T-helper 2 cell treated with Interferon-gamma antibody and Interleukin-4, amounts not matched to agents 100 ng/mL and 5 ng/mL, for 36 hours (primary cell): ENCODE results near the gene DNAH11. TPM values are rescaled to one million over a fixed set of nuclear protein-coding genes. Genes with fewer than 3 reads are reported as not detected.

Source experiments
- intact Hi-C: fragments of 100-400 bp; cut with micrococcal nuclease; formaldehyde crosslinking; loops from one replicate; pipeline ENCODE4 v1.15.1; 2023
- total RNA-seq: library from RNA; stranded (reverse); gene quantifications from 2 replicates; pipeline ENCODE4 v1.2.3, GENCODE V29; 2022

Gene DNAH11
- total RNA-seq, 1 donor from 2014 or later = 1.2 TPM

- intact Hi-C loops = no loop called here
Measured at GRCh38 chr7:21550076-21550475, 7.2 kb downstream of the DNAH11 start.

GRCh38 chr7:21550821-21551531, 8.1 kb downstream of the DNAH11 start:
- intact Hi-C loops = no loop called here

GRCh38 chr7:21562385-21562784, 19.5 kb downstream of the DNAH11 start:
- intact Hi-C loops = no loop called here

- intact Hi-C loops = no loop called here
Measured at GRCh38 chr7:21565614-21566013, 22.8 kb downstream of the DNAH11 start.

DNA sequence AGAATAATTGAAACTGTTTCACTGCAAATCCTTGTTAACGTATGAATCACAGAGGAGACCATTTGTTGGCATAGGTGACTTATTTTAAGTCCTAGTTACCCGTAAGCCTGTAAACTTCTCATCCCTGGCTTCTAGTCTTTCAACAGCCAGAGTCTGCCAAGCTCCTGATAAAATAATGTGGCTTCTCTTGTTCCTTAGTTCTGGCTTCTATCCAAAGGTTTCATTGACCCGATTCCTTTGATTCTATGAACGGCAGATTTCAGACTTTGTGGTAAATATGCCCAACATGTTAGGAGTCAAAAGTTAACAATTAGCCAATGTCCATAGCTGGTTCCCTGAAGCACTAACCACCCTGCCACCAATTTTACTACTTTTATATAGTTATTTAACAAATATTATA, 23.3 kb downstream of the DNAH11 start:
- intact Hi-C loops = no loop called here

- intact Hi-C loops = loop anchor here (2.0 kb wide), 1 partner anchor 312 kb away; no protein-coding TSS in a partner anchor
Measured at GRCh38 chr7:21568762-21569161, 25.9 kb downstream of the DNAH11 start.

- intact Hi-C loops = no loop called here
Measured at GRCh38 chr7:21572331-21573313, 29.8 kb downstream of the DNAH11 start.

GRCh38 chr7:21579341-21580072, 36.7 kb downstream of the DNAH11 start:
- intact Hi-C loops = no loop called here

GRCh38 chr7:21580073-21580521, 37.3 kb downstream of the DNAH11 start:
- intact Hi-C loops = no loop called here

- intact Hi-C loops = no loop called here
Measured at GRCh38 chr7:21585070-21585724, 42.4 kb downstream of the DNAH11 start.

DNA sequence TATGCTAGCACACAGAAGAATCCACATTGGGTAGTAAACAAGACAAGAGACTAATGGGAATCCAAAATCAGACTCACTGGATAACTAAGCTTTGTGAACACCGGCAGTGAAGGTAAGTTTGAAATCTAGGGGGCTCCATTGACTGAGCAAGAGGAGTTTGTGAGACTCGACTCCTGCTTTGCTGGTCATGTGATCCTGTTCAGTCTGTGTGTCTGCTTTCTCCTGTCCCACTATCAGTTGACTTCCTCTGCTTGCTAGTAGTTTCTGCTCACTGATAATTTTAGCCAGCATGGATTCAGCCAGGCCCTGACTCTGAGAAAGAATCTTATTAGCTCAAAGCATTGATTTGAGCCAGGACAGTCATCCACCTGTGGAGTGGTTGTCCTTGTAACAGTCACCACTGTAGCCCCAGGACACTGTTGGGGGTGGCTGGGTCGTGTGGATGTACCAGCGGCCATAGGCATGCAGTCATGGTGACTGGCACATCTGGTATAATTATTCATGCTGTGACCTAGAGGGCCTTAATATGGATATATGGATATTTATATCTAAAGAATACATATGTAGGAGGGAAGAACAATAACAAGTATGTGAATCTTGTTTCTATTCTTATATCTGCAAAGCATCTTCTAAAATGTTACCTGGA, 44.4 kb downstream of the DNAH11 start:
- intact Hi-C loops = no loop called here

DNA sequence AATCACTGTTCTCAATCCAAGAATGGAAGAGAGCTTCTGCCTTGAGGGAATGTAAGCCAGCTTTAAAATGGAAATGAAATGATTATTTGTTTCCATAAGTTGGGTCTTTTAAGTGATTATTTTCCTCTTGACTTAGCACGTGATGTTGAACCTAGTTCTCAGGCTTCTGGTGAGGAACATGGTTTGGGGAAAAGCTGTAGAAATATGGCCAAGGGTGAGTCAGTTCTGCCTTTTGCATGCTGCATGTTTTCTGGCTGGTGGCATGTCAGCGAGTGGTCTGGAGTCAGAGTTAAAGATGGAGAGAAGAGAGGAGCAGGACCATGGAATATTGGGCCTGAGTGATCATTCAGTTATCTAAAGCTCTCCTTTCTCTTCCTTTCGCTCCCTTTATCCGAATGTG, 54.0 kb downstream of the DNAH11 start:
- intact Hi-C loops = no loop called here

DNA sequence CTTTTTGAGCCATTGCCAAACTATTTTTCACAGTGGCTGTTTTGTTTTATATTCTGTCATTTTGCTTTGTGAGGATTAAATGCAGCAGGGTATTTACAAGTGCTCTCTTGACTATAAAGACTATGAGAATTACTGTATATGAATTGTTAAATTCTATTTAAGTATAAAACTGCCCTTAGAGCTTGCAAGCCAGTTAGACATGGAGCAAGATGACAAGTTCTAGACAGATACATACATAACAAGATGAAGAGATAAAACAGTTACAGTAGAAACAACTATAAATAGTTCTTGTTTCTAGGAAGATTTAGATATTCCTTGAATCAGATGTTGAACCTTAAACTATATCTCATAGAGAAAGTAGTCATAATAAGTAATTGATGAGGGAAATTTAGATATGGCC, 60.6 kb downstream of the DNAH11 start:
- intact Hi-C loops = no loop called here

- intact Hi-C loops = no loop called here
Measured at GRCh38 chr7:21603972-21604749, 61.3 kb downstream of the DNAH11 start.

GRCh38 chr7:21605008-21605585, 62.3 kb downstream of the DNAH11 start:
- intact Hi-C loops = no loop called here

- intact Hi-C loops = no loop called here
Measured at GRCh38 chr7:21608465-21608864, 65.6 kb downstream of the DNAH11 start.

- intact Hi-C loops = no loop called here
Measured at GRCh38 chr7:21611129-21611528, 68.3 kb downstream of the DNAH11 start.

- intact Hi-C loops = no loop called here
Measured at GRCh38 chr7:21616091-21616490, 73.3 kb downstream of the DNAH11 start.

DNA sequence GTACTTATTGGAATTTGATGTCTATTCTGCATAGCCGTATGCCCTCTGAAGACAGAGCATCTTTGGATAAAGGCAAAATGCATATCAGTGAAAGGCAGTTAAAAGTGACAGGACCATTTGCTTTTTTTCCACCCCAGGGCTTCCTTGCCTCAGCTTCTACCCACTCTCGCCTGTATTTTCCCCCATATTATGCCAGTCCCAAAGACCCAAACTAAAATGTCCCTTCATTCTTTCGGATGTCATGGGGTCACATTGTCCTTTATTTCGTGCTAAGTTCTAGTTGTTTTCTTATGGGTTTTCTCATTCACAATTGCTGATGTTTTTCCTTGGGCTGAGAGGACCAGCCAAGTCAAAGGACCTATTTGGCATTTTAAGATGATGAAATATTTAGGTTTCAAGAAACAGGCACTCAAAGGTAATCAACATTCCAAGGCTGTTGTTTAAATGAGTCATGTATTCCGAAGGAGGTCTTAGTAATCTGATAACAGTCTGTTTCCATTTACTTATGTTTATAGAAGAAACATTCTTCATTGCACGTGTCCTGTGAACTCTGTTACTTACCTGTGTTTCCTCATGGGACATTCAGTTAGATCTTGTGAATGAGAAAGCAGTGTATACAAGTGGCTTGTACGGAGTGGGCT, 74.1 kb downstream of the DNAH11 start:
- intact Hi-C loops = no loop called here
